Mesenchymal stem cell (in vitro differentiated cells and primary cell): ENCODE data around the gene STK11.
A peak's percentile ranks its signal among the peaks of the same experiment; 100 is the strongest.

Source experiments
- DNase-seq: peaks from one replicate; pipeline ENCODE4 v3.0.0-alpha.2; 2013
- H2AFZ ChIP-seq: one replicate; pipeline ENCODE4 v1.6.1; 2013; ENCODE audit warnings: low read depth, mild to moderate bottlenecking, control low read depth, inconsistent platforms, low read length, moderate library complexity
- H2AK5ac ChIP-seq: 2 replicates; pipeline ENCODE4 v1.6.1; 2013; ENCODE audit warnings: low read length, moderate library complexity, mild to moderate bottlenecking, inconsistent platforms; ENCODE audit not compliant: severe bottlenecking
- H2BK120ac ChIP-seq: one replicate; pipeline ENCODE4 v1.6.1; 2013; ENCODE audit warnings: low read depth, mild to moderate bottlenecking, inconsistent platforms, low read length, moderate library complexity
- H2BK12ac ChIP-seq, 2 experiments: one replicate each; pipeline ENCODE4 v1.6.1; 2013; ENCODE audit warnings: inconsistent platforms in 2 of 2, low read length in 2 of 2, mild to moderate bottlenecking in 2 of 2, moderate library complexity in 2 of 2, control low read depth in 1 of 2
- H2BK15ac ChIP-seq: one replicate; pipeline ENCODE4 v1.6.1; 2013; ENCODE audit warnings: mild to moderate bottlenecking, low read depth, inconsistent platforms; ENCODE audit not compliant: poor library complexity, severe bottlenecking
- H2BK5ac ChIP-seq: 2 replicates; pipeline ENCODE4 v1.6.1; 2013; ENCODE audit warnings: low read depth, mild to moderate bottlenecking, low read length, control low read depth, inconsistent platforms; ENCODE audit not compliant: poor library complexity, severe bottlenecking
- H3K14ac ChIP-seq, 2 experiments: one replicate each; pipeline ENCODE4 v1.6.1; 2013; ENCODE audit warnings: inconsistent platforms in 2 of 2, low read length in 2 of 2, control low read depth in 1 of 2, mild to moderate bottlenecking in 1 of 2, moderate library complexity in 1 of 2
- H3K18ac ChIP-seq, 2 experiments: one replicate each; pipeline ENCODE4 v1.6.1; 2013; ENCODE audit warnings: inconsistent platforms in 2 of 2, low read length in 2 of 2, control low read depth in 1 of 2, low read depth in 1 of 2, mild to moderate bottlenecking in 1 of 2
- H3K23ac ChIP-seq, 2 experiments: one replicate each; pipeline ENCODE4 v1.6.1; 2013; ENCODE audit warnings: inconsistent platforms in 2 of 2, low read length in 2 of 2, mild to moderate bottlenecking in 2 of 2, moderate library complexity in 2 of 2, control low read depth in 1 of 2
- H3K27ac ChIP-seq: 2 replicates; pipeline ENCODE4 v1.5.1; 2013; ENCODE audit warnings: mild to moderate bottlenecking, moderate library complexity, low read length, control low read depth, inconsistent platforms; ENCODE audit not compliant: poor library complexity, severe bottlenecking
- H3K27me3 ChIP-seq, 2 experiments: 2 replicates each; pipeline versions ENCODE4 v1.6.1 to v1.7.0; 2013; ENCODE audit warnings: low read length in 2 of 2, mild to moderate bottlenecking in 2 of 2, moderate library complexity in 2 of 2, control low read depth in 1 of 2, inconsistent platforms in 1 of 2; ENCODE audit not compliant: control insufficient read depth in 1 of 2, insufficient read depth in 1 of 2
- H3K36me3 ChIP-seq, 2 experiments: 2 replicates each; pipeline versions ENCODE4 v1.6.1 to v1.7.0; 2013; ENCODE audit warnings: low read length in 2 of 2, control low read depth in 1 of 2, inconsistent platforms in 1 of 2, low read depth in 1 of 2, mild to moderate bottlenecking in 1 of 2; ENCODE audit not compliant: insufficient read depth in 2 of 2, control insufficient read depth in 1 of 2
- H3K4ac ChIP-seq, 2 experiments: one replicate each; pipeline ENCODE4 v1.6.1; 2013; ENCODE audit warnings: inconsistent platforms in 2 of 2, low read length in 2 of 2, mild to moderate bottlenecking in 2 of 2, moderate library complexity in 2 of 2, control low read depth in 1 of 2, low read depth in 1 of 2
- H3K4me1 ChIP-seq: 2 replicates; pipeline ENCODE4 v1.6.1; 2013; ENCODE audit warnings: low read depth, low read length, control low read depth; ENCODE audit not compliant: control insufficient read depth, insufficient read depth
- H3K4me2 ChIP-seq: 2 replicates; pipeline ENCODE4 v1.6.1; 2013; ENCODE audit warnings: low read length, mild to moderate bottlenecking, inconsistent platforms; ENCODE audit not compliant: poor library complexity, severe bottlenecking
- H3K4me3 ChIP-seq, 2 experiments: 2 replicates each; pipeline versions ENCODE4 v1.5.1 to v1.7.0; 2013; ENCODE audit warnings: low read length in 2 of 2, mild to moderate bottlenecking in 2 of 2, control low read depth in 1 of 2, low read depth in 1 of 2; ENCODE audit not compliant: insufficient read depth in 1 of 2
- H3K79me1 ChIP-seq: replicated peaks from 2 replicates; pipeline ENCODE4 v1.6.1; 2013; ENCODE audit warnings: mild to moderate bottlenecking, control low read depth, low read length, inconsistent platforms; ENCODE audit not compliant: poor library complexity, severe bottlenecking
- H3K9ac ChIP-seq: 2 replicates; pipeline ENCODE4 v1.7.0; 2013; ENCODE audit warnings: mild to moderate bottlenecking, low read length, moderate library complexity
- H3K9me3 ChIP-seq: 2 replicates; pipeline ENCODE4 v1.7.0; 2013; ENCODE audit warnings: mild to moderate bottlenecking, low read length; ENCODE audit not compliant: control insufficient read depth
- H4K8ac ChIP-seq: one replicate; pipeline ENCODE4 v1.6.1; 2013; ENCODE audit warnings: inconsistent platforms, mild to moderate bottlenecking, low read length, moderate library complexity
- H4K91ac ChIP-seq: one replicate; pipeline ENCODE4 v1.6.1; 2013; ENCODE audit warnings: mild to moderate bottlenecking, low read length, inconsistent platforms
- WGBS: methylation state at CpG from one replicate; pipeline ENCODE4 v1.1.7; 2013; ENCODE audit warnings: mixed read lengths; 5-methylcytosine and 5-hydroxymethylcytosine counted together

Gene STK11

GRCh38 chr19:1264801-1265614 lies 59.4 kb downstream of the STK11 start:
- H3K27ac ChIP-seq, result peak overlapping the region; percentile 44
- H3K4ac ChIP-seq, result peak overlapping the region; percentile 18 to 82
- H2AK5ac ChIP-seq, result peak overlapping the region; percentile 72
- peak; percentile 95 for DNase-seq
- H3K4me3 ChIP-seq, result peak overlapping the region in 1 of 2 experiments; percentile 62
- peaks cover 12% of the 10 kb centered on the region for H3K79me1 ChIP-seq
- H3K36me3 ChIP-seq, result peaks cover 0 to 14% of the 10 kb centered on the region in 2 experiments
- H3K9ac ChIP-seq, result peak overlapping the region; percentile 68
- H2BK120ac ChIP-seq, result peak overlapping the region; percentile 80
- peak overlapping the region in 1 of 2 experiments; percentile 81 for H3K14ac ChIP-seq
- peaks cover 74% of the 10 kb centered on the region for H3K4me1 ChIP-seq
- H3K9me3 ChIP-seq, result no peaks in the 10 kb centered on the region
- H2BK5ac ChIP-seq, result no peak overlapping the region
- H3K23ac ChIP-seq, result no peak overlapping the region
- H2BK15ac ChIP-seq, result no peak overlapping the region
- peak overlapping the region; percentile 57 to 93 for H3K18ac ChIP-seq
- WGBS, result 44% methylated on average over 25 of the region's 26 CpGs
- H4K91ac ChIP-seq, result peak overlapping the region; percentile 60
- H2AFZ ChIP-seq, result no peak overlapping the region
- H4K8ac ChIP-seq, result peak overlapping the region; percentile 63
- peak overlapping the region; percentile 70 to 90 for H2BK12ac ChIP-seq
- H3K4me2 ChIP-seq, result peak overlapping the region; percentile 8
- no peaks in the 10 kb centered on the region for H3K27me3 ChIP-seq

- H3K18ac ChIP-seq, result peak overlapping the region; percentile 90 to 96
Measured at GRCh38 chr19:1265615-1266128, 60.1 kb downstream of the STK11 start.

GRCh38 chr19:1266129-1266915 lies 60.7 kb downstream of the STK11 start:
- H2AFZ ChIP-seq, result peak overlapping the region; percentile 18
- peak overlapping the region; percentile 65 to 99 for H2BK12ac ChIP-seq
- H3K27me3 ChIP-seq, result no peaks in the 10 kb centered on the region
- H3K27ac ChIP-seq, result peak overlapping the region; percentile 77
- H2BK5ac ChIP-seq, result peak overlapping the region; percentile 57
- H2BK120ac ChIP-seq, result peak overlapping the region; percentile 80
- H2BK15ac ChIP-seq, result peak overlapping the region; percentile 67
- peak overlapping the region in 1 of 2 experiments; percentile 20 for H3K23ac ChIP-seq
- peaks cover 8% of the 10 kb centered on the region for H3K79me1 ChIP-seq
- H3K36me3 ChIP-seq, result peaks cover 7 to 18% of the 10 kb centered on the region in 2 experiments
- H3K18ac ChIP-seq, result peak overlapping the region; percentile 90 to 97
- under 1% methylated on average over 66 of the region's 84 CpGs for WGBS
- peak overlapping the region; percentile 91 for H3K4me2 ChIP-seq
- peak overlapping the region; percentile 97 for H4K91ac ChIP-seq
- peak; percentile 92 for DNase-seq
- H3K4ac ChIP-seq, result peak overlapping the region; percentile 61 to 92
- peak overlapping the region; percentile 62 to 86 for H3K4me3 ChIP-seq
- peak overlapping the region; percentile 95 for H4K8ac ChIP-seq
- peak overlapping the region in 1 of 2 experiments; percentile 94 for H3K14ac ChIP-seq
- H3K9me3 ChIP-seq, result no peaks in the 10 kb centered on the region
- peaks cover 72% of the 10 kb centered on the region for H3K4me1 ChIP-seq
- H3K9ac ChIP-seq, result peak overlapping the region; percentile 86
- no peak overlapping the region for H2AK5ac ChIP-seq

More at GRCh38 chr19:1265615-1266128, 60.1 kb downstream of the STK11 start:
- peak overlapping the region; percentile 80 for H2BK120ac ChIP-seq
- peak overlapping the region; percentile 54 for H2AK5ac ChIP-seq
- peaks cover 10% of the 10 kb centered on the region for H3K79me1 ChIP-seq
- H3K36me3 ChIP-seq, result peaks cover under 1 to 11% of the 10 kb centered on the region in 2 experiments
- H3K27me3 ChIP-seq, result no peaks in the 10 kb centered on the region
- WGBS, result under 1% methylated on average over 22 of the region's 28 CpGs
- peak overlapping the region; percentile 95 for H4K8ac ChIP-seq
- no peak overlapping the region for H2BK15ac ChIP-seq
- H2BK5ac ChIP-seq, result peak overlapping the region; percentile 57
- peak; percentile 98 for DNase-seq
- H4K91ac ChIP-seq, result peak overlapping the region; percentile 97
- H3K4me2 ChIP-seq, result peak overlapping the region; percentile 91
- peak overlapping the region; percentile 86 for H3K9ac ChIP-seq
- peak overlapping the region; percentile 18 for H2AFZ ChIP-seq
- no peaks in the 10 kb centered on the region for H3K9me3 ChIP-seq
- peak overlapping the region; percentile 61 to 92 for H3K4ac ChIP-seq
- peak overlapping the region; percentile 43 to 75 for H3K4me3 ChIP-seq
- peak overlapping the region; percentile 77 for H3K27ac ChIP-seq
- H3K14ac ChIP-seq, result peak overlapping the region in 1 of 2 experiments; percentile 94
- H2BK12ac ChIP-seq, result peak overlapping the region; percentile 65 to 93
- peak overlapping the region in 1 of 2 experiments; percentile 20 for H3K23ac ChIP-seq
- H3K4me1 ChIP-seq, result peaks cover 69% of the 10 kb centered on the region
